Progenitor cell of endocrine pancreas (in vitro differentiated cells): ENCODE data around the gene KCNH2. TPM values are rescaled to one million over a fixed set of nuclear protein-coding genes. Genes with fewer than 3 reads are reported as not detected.

Experiments
- DNase-seq: peaks from one replicate; pipeline ENCODE4 v3.0.0; 2021; ENCODE audit warnings: low spot score; ENCODE audit not compliant: unreplicated experiment
- H3K27ac Mint-ChIP-seq: 2 replicates; pipeline ENCODE4 v1.8.0; 2021; ENCODE audit warnings: mild to moderate bottlenecking, moderate library complexity, mixed read lengths
- H3K27me3 Mint-ChIP-seq: 2 replicates; pipeline ENCODE4 v1.8.0; 2021; ENCODE audit warnings: mixed read lengths
- H3K36me3 Mint-ChIP-seq: 2 replicates; pipeline ENCODE4 v1.8.0; 2022; ENCODE audit warnings: mixed read lengths; ENCODE audit not compliant: insufficient read depth
- H3K4me1 Mint-ChIP-seq: 2 replicates; pipeline ENCODE4 v1.8.0; 2021; ENCODE audit warnings: low read depth, mixed read lengths
- H3K4me3 Mint-ChIP-seq: 2 replicates; pipeline ENCODE4 v1.8.0; 2021; ENCODE audit warnings: low read depth, mild to moderate bottlenecking, moderate library complexity, mixed read lengths
- H3K9me3 Mint-ChIP-seq: 2 replicates; pipeline ENCODE4 v1.8.0; 2021; ENCODE audit warnings: low read depth, mixed read lengths
- CTCF ChIP-seq: fragments of 200-600 bp; sonication (generic); IDR thresholded peaks from one replicate; pipeline ENCODE4 v1.5.0; 2021; ENCODE audit warnings: antibody characterized with exemption, mild to moderate bottlenecking; ENCODE audit not compliant: unreplicated experiment
- total RNA-seq: library from RNA; stranded (reverse); gene quantifications from 2 replicates; pipeline ENCODE4 v1.2.1, GENCODE V29; 2021

Gene KCNH2
- total RNA-seq, 1 donor from 2014 or later: 9.4 TPM

DNA sequence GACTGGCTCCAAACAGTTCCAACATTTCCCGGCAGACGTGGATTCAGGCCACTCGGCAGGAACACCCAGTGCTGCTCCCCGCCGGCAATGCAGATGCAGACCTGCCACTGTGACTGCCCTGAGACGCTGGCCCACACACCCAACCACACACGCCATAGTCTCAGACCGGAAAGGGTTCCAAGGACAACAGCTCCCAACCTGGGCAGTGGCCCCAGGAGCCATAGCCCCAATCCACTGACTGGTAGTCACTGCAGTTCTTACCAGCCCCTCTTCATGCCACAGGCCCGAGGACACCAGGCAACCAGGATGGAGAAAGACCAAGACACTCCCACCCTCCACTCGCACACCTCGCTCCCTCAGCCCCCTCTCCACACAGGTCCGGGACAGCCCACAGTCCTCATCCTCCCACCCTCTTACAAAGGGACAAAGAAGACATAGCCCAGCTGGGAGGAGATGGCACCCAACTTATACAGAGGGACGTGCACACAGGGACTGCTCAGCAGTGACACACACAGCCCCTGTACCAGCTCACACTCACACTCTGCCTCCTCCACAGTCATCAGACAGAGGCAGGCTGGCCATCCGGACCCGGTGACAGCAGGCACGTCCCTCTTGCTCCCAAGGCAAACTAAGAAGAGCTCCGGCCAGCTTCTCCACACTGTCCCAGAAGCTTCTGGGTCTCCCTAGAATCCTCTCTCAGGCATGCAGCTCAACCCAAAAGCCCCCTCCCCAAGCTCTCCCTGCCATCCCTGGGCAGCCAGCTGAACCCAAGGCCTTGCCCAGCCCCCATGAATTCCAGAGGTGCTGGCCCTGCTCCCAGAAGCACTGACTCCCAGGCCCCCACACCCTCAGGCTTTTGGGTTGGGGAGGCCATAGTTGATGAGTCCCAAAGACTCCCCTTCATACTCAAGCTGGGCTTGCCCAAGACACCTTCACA, 24.8 kb downstream of the KCNH2 start:
- Mint-ChIP-seq H3K36me3 (peaks cover 4% of the 10 kb centered on the region), H3K27me3 (peaks cover 10% of the 10 kb centered on the region), H3K9me3 (no peaks in the 10 kb centered on the region), H3K27ac (peak overlapping the region; percentile 20), H3K4me1 (peaks cover 7% of the 10 kb centered on the region), H3K4me3 (no peak overlapping the region)
- TF ChIP-seq CTCF: no peak
- no peak for DNase-seq

- Mint-ChIP-seq H3K4me1 (peaks cover 7% of the 10 kb centered on the region), H3K4me3 (no peak overlapping the region), H3K27me3 (peaks cover 8% of the 10 kb centered on the region), H3K9me3 (no peaks in the 10 kb centered on the region), H3K36me3 (peaks cover 4% of the 10 kb centered on the region), H3K27ac (no peak overlapping the region)
- DNase-seq: no peak
- no peak for TF ChIP-seq CTCF
Measured at GRCh38 chr7:150952331-150953050, 25.6 kb downstream of the KCNH2 start.

- H3K9me3 Mint-ChIP-seq: no peaks in the 10 kb centered on the region
- H3K4me1 Mint-ChIP-seq: peaks cover 6% of the 10 kb centered on the region
- H3K4me3 Mint-ChIP-seq: no peak overlapping the region
- H3K27ac Mint-ChIP-seq: no peak overlapping the region
- H3K36me3 Mint-ChIP-seq: peaks cover 4% of the 10 kb centered on the region
- no peak for TF ChIP-seq CTCF
- no peak for DNase-seq
- H3K27me3 Mint-ChIP-seq: peaks cover 5% of the 10 kb centered on the region
Measured at GRCh38 chr7:150951521-150951920, 26.6 kb downstream of the KCNH2 start.

DNA sequence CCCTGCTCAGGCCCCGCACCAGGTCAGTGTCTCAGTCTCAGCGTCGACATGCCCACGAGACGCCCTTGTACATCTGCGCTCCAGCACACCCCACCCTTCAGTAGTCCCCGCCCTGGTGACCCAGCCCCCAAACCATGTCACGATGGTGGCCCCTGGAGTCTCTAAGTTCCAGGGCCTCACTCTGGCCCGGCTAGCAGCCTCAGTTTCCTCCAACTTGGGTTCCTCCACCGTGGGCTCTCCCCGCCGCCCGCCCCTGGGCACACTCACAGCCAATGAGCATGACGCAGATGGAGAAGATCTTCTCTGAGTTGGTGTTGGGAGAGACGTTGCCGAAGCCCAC, 27.0 kb downstream of the KCNH2 start:
- peaks cover 5% of the 10 kb centered on the region for H3K27me3 Mint-ChIP-seq
- no peak overlapping the region for H3K4me3 Mint-ChIP-seq
- no peaks in the 10 kb centered on the region for H3K9me3 Mint-ChIP-seq
- DNase-seq: no peak
- no peak overlapping the region for H3K27ac Mint-ChIP-seq
- H3K36me3 Mint-ChIP-seq: peaks cover 4% of the 10 kb centered on the region
- H3K4me1 Mint-ChIP-seq: peaks cover 6% of the 10 kb centered on the region
- TF ChIP-seq CTCF: no peak

GRCh38 chr7:150950496-150951180, 27.5 kb downstream of the KCNH2 start:
- H3K9me3 Mint-ChIP-seq: no peaks in the 10 kb centered on the region
- H3K27me3 Mint-ChIP-seq: peaks cover 5% of the 10 kb centered on the region
- DNase-seq: no peak
- no peak for TF ChIP-seq CTCF
- H3K27ac Mint-ChIP-seq: no peak overlapping the region
- H3K36me3 Mint-ChIP-seq: peaks cover 4% of the 10 kb centered on the region
- H3K4me1 Mint-ChIP-seq: peaks cover 3% of the 10 kb centered on the region
- no peak overlapping the region for H3K4me3 Mint-ChIP-seq
